ENCODE data around the gene LZTS2. TPM values are rescaled to one million over a fixed set of nuclear protein-coding genes. Genes with fewer than 3 reads are reported as not detected.

The LZTS2 gene
- total and polyA plus RNA-seq, 10 of the 15 experiments (the other 5 are each of a cell fraction or from before 2014, with no cell fraction given): 0.08 to 13.4 (median 7.2) TPM

DNA sequence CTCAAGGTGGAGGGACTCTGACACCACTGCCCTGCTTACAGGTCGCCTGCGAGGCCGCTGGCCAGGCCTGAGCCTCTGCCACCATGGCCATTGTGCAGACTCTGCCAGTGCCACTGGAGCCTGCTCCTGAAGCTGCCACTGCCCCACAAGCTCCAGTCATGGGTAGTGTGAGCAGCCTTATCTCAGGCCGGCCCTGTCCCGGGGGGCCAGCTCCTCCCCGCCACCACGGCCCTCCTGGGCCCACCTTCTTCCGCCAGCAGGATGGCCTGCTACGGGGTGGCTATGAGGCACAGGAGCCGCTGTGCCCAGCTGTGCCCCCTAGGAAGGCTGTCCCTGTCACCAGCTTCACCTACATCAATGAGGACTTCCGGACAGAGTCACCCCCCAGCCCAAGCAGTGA lies 2.8 kb downstream of the LZTS2 start:
- in situ Hi-C loops (cut with MboI) (no loop called here), intact Hi-C loops (cut with micrococcal nuclease; ENCODE audit: unreplicated experiment) (no loop called here)
- ChIA-PET POLR2A (interaction anchor here (0.6 kb wide), 1 partner anchor 579 kb away, joined by 4 read pairs; no protein-coding TSS in a partner anchor), RAD21 (ENCODE audit: unreplicated experiment) (no interaction called here), CTCF (interaction anchor here (1.4 to 3.7 kb wide), 3 partner anchors 9 to 65 kb away, joined by 3 to 21 read pairs (median 5); no protein-coding TSS in a partner anchor), SMC1A (ENCODE audit: uncharacterized antibody, unreplicated experiment) (interaction anchor here (1.7 kb wide), 1 partner anchor 12 kb away, joined by 4 read pairs; no protein-coding TSS in a partner anchor)
- TF ChIP-seq, protein P1, sequence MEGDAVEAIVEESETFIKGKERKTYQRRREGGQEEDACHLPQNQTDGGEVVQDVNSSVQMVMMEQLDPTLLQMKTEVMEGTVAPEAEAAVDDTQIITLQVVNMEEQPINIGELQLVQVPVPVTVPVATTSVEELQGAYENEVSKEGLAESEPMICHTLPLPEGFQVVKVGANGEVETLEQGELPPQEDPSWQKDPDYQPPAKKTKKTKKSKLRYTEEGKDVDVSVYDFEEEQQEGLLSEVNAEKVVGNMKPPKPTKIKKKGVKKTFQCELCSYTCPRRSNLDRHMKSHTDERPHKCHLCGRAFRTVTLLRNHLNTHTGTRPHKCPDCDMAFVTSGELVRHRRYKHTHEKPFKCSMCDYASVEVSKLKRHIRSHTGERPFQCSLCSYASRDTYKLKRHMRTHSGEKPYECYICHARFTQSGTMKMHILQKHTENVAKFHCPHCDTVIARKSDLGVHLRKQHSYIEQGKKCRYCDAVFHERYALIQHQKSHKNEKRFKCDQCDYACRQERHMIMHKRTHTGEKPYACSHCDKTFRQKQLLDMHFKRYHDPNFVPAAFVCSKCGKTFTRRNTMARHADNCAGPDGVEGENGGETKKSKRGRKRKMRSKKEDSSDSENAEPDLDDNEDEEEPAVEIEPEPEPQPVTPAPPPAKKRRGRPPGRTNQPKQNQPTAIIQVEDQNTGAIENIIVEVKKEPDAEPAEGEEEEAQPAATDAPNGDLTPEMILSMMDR (IDR thresholded peaks at IDR 0.05 in 2 of 3, conservative IDR thresholded peaks at IDR 0.05 in 1 of 3; ENCODE audit: control insufficient read depth in 2 of 3, extremely low read depth in 1 of 3, insufficient read depth in 1 of 3, low read depth in 3 of 3, low read length in 3 of 3): no peak
- TF ChIP-seq IKZF2 (IDR thresholded peaks at IDR 0.05) (no peak), DPF2 (IDR thresholded peaks at IDR 0.05) (no peak), RB1 (IDR thresholded peaks at IDR 0.05; ENCODE audit: borderline replicate concordance) (no peak), CREM (IDR thresholded peaks at IDR 0.05; ENCODE audit: low read depth) (no peak), KLF5 (IDR thresholded peaks at IDR 0.05; ENCODE audit: partially characterized antibody) (no peak)
- TF ChIP-seq, protein P2, sequence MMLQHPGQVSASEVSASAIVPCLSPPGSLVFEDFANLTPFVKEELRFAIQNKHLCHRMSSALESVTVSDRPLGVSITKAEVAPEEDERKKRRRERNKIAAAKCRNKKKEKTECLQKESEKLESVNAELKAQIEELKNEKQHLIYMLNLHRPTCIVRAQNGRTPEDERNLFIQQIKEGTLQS (IDR thresholded peaks at IDR 0.05; ENCODE audit: borderline replicate concordance, extremely low read depth, low read depth, low read length): no peak
- TF ChIP-seq, protein P3, sequence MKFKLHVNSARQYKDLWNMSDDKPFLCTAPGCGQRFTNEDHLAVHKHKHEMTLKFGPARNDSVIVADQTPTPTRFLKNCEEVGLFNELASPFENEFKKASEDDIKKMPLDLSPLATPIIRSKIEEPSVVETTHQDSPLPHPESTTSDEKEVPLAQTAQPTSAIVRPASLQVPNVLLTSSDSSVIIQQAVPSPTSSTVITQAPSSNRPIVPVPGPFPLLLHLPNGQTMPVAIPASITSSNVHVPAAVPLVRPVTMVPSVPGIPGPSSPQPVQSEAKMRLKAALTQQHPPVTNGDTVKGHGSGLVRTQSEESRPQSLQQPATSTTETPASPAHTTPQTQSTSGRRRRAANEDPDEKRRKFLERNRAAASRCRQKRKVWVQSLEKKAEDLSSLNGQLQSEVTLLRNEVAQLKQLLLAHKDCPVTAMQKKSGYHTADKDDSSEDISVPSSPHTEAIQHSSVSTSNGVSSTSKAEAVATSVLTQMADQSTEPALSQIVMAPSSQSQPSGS (IDR thresholded peaks at IDR 0.05; ENCODE audit: low read length): no peak
- TF ChIP-seq, protein P4, sequence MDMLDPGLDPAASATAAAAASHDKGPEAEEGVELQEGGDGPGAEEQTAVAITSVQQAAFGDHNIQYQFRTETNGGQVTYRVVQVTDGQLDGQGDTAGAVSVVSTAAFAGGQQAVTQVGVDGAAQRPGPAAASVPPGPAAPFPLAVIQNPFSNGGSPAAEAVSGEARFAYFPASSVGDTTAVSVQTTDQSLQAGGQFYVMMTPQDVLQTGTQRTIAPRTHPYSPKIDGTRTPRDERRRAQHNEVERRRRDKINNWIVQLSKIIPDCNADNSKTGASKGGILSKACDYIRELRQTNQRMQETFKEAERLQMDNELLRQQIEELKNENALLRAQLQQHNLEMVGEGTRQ (IDR thresholded peaks at IDR 0.05; ENCODE audit: borderline replicate concordance, low read depth, low read length): no peak
- H2AFZ ChIP-seq (ENCODE audit: control insufficient read depth, low read depth, low read length): no peak overlapping the region
- BruUV-seq (replicated peaks): no TSS peak
- no peaks in the 10 kb centered on the region for H4K20me1 ChIP-seq (ENCODE audit: control insufficient read depth, insufficient read depth)
- WGBS (ENCODE audit: insufficient coverage, insufficient replicate concordance, low lambda C conversion rate, missing lambda C conversion rate): 96% methylated on average over 11 of the region's 11 CpGs
- H3K79me2 ChIP-seq (ENCODE audit: control insufficient read depth, insufficient read depth, low read length): peaks cover 10% of the 10 kb centered on the region
- H3K9ac ChIP-seq (ENCODE audit: control insufficient read depth, insufficient read depth, low read length): no peak overlapping the region
- FAIRE-seq: no peak
- H3K36me3 ChIP-seq (ENCODE audit: control insufficient read depth in 2 of 2, insufficient read depth in 2 of 2, low read length in 1 of 2): peaks cover 0 to 2% of the 10 kb centered on the region in 2 experiments; a peak in 3 of 4 replicates
- H3K4me1 ChIP-seq (ENCODE audit: control insufficient read depth, insufficient read depth, low read length): peaks cover 10% of the 10 kb centered on the region
- no peaks in the 10 kb centered on the region for H3K9me3 ChIP-seq (replicated peaks; ENCODE audit: control insufficient read depth, insufficient read depth, low read length)
- H3K4me2 ChIP-seq (ENCODE audit: control insufficient read depth, insufficient read depth): no peak overlapping the region
- no peak overlapping the region for H3K27ac ChIP-seq (ENCODE audit: control insufficient read depth, insufficient read depth)
- H3K27me3 ChIP-seq (replicated peaks in 1 of 2; ENCODE audit: control insufficient read depth in 2 of 2, insufficient read depth in 2 of 2, low read length in 1 of 2): no peaks in the 10 kb centered on the region
- DNase-seq (ENCODE audit: low read depth, low spot score): no peak
- no peak overlapping the region for H3K4me3 ChIP-seq
- no peak for ATAC-seq
